NCI-H1436 treated with DMSO at 0.1 percent for 48 hours (cell line): ENCODE data around the gene HLA-F.

Experiments
- DNase-seq: peaks from one replicate; lab custom pipeline; 2025; lab: John Stamatoyannopoulos, UW

The HLA-F gene

GRCh38 chr6:29744131-29744530, 20.9 kb downstream of the HLA-F start:
- no peak for DNase-seq

GRCh38 chr6:29744621-29745020, 21.4 kb downstream of the HLA-F start:
- DNase-seq: no peak

DNA sequence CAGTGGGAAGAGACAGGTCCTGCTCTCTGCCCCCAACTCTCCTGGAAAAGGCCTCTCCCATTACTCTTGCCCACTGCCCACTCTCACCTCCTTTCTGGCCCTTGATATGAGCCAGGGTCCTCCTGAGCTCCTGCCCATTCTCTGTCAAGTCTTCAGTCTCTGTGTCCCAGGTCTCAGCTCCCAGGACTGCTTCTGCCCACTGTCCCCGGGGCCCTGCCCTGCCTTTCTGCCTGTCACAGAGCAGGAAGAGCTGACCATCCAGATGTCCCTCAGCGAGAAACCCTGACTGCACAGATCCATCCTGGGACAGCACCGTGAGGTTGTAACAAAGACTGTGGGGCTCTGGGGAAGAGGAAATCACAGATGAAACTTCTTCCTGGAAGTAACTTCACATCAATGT, 22.2 kb downstream of the HLA-F start:
- DNase-seq: no peak

- no peak for DNase-seq
Measured at GRCh38 chr6:29745855-29746449, 22.7 kb downstream of the HLA-F start.

- no peak for DNase-seq
Measured at GRCh38 chr6:29746846-29747687, 23.8 kb downstream of the HLA-F start.

- DNase-seq: no peak
Measured at GRCh38 chr6:29747688-29748250, 24.5 kb downstream of the HLA-F start.

DNA sequence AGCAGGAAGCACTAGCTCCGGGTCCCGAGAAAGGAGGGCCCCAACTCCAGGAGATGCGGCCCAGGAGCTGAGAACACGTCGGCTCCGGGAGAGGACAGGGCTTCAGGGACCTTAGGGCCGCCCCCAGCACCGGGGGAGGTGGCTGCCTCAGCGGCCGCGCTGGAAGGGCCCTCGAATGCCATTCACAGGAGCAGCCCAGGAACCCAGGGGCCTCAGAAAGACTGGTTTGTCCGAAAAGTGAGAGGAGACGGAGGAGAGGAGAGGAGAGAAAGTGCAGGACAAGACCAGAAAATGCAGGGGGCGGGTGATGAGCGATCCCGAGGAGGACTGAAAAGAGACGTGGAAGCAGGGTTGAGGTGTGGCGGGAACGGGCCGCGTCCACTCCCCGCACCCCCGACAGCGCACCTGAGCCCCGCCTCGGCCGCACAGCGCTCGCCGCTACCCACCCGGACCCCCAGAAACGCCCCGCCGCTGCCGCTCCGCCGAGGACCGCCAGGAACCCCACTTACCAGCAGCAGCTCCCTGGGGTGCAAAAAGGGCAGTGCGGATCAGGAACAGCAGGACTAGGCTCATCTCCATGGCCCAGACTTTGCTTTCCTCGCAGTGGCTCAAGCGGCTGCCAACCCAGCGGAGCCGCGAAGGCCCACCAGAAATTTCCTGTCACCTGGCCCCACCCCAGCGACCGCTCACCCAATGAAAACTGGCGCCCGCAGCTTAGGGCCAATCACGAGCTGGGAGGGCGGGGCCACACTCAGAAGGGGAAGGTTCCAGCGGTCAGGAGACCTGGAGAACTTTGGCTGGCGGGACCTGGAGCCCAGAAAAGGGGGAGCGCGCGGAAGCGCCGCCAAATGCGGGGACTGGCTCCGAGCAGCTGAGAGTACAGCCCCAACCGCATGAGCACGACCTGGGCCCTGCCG, 25.4 kb downstream of the HLA-F start:
- no peak for DNase-seq

GRCh38 chr6:29749308-29749662, 26.1 kb downstream of the HLA-F start:
- DNase-seq: no peak

GRCh38 chr6:29749668-29750067, 26.4 kb downstream of the HLA-F start:
- no peak for DNase-seq

DNA sequence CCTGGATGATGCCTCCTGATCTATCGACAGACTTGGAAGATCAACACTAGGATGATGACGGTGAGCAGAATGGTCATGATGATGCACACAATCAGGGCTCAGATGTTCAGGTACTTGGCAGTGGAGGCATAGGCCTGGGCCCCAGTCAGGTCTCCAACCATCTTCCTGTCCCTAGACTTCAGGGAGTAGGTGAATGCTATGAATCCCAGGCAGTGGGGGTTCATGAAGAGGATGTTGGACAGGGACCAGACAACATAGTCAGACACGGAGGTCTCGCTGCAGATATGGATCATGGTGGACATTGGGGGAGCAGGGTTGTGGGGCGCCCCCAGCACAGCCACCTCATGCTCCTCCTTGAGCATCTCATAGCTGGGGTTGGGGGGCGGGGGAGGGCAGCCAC, 27.5 kb downstream of the HLA-F start:
- no peak for DNase-seq

DNA sequence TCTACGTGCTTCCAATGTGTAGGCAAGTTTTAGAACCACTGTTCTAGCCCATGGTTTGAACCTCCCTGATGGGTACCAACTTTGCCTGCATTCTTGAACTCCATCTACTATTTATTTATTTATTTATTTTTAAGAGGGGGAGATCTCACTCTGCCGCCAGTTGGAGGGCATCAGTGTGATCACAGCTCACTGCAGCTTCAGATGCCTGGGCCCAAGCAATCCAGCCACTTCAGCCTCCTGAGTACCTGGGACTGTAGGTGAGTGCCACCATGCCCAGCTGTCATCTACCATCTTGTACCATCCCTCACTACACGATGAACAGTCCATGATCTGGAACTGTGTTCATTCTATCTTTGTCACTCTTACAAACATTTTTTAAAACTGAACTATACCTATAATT, 28.2 kb downstream of the HLA-F start:
- no peak for DNase-seq

GRCh38 chr6:29752451-29753308, 29.4 kb downstream of the HLA-F start:
- no peak for DNase-seq

DNA sequence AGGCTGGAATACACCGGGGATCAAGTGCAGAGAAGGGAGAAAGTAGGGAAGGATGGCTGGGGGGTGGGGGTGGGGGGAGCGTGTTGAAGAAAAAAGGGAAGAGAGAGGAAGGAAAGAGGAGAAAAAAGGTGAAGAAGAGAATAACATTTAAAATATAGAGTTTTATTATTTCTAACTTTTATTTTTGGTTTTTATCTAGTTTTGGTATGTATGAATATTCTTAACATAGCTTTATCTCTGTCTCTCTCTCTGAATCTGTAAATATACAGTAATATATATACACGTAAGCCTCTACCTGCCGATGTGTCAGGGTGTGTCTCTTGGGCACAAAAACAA, 30.0 kb downstream of the HLA-F start:
- DNase-seq: no peak

DNA sequence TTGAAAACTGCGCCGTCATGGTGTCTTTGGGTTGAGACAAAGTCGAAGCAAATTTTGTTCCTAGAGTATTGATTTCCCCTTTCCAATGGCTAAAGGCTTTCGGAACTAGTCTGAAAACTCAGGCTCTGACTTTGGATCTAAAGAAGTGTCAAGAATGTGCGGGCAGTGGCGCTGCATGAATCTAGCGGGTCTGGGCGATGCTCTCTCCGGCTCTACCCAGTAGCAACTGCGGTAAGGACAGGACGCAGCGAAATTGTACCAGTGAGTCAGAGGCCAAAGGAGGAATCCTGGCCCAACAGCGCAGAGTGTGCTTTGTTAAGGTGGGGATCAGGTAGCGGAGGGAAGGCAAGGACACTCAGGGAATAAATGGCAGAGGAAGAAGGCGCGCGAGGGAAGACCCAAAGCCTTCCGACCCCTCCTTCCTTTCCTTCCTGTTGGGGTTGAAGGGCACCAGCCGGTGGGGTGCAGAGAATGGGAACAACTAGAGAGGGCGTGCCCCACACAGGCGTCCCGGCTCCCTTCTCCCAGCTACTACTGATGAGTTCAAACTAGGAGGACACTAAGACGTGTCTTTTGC, 32.1 kb downstream of the HLA-F start:
- DNase-seq: no peak

DNA sequence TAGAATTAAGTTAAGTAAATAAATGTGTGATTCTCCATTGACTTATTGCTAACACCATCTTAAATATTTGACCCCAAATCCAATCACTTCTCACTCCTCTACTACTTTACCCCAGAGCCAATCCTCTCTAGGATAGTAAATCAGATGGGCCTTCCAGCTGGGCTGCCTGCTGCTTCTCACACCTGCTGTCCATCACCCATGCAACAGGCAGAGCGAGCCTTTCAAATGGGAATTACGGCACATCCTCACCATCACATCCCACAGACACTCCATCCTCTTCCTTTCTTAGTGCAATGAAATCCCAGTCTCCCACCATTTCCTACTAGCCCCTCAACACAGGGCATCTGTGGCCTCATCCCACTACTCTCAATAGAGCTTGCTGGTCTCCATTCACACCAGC, 34.0 kb downstream of the HLA-F start:
- DNase-seq: no peak

- DNase-seq: no peak
Measured at GRCh38 chr6:29757701-29758293, 34.6 kb downstream of the HLA-F start.

DNA sequence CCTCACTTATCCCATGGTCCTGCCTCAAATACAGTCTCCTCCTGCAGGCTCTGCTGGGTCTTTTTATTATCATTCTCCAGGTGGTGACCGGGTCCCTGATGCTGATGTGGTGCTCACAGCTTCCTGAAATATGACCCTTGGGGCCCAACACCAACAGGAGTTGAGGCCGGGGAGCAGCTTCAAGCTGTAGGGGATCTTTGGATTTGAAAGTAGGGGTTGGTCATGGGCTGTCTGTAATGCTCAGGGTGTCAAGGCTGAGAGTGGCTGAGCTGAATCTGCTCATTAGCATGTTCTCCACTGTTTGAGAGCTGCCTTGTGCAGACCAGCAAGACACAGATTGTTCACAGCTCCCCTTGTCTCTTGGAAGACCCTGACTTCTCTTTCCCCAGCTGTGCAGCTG, 35.5 kb downstream of the HLA-F start:
- no peak for DNase-seq

DNA sequence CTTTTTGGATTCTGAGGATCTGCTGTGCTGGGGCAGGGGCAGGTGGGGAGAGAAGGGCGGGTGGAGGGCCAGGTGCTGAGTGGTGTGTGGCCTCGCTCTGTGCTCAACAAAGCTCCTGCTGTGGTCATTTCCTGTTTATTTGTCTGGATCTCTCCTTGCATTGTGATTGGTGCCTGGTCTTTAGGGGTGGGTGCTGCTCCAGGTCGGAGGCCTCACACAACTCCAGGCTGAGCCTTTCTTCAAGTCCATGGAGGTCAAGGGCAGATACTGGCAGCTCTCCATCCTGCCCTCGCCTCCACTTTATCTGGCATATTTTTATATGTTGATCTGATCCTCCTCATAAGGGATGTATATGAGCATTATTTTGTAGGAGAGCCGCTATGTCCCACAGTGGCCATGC, 36.2 kb downstream of the HLA-F start:
- no peak for DNase-seq

- DNase-seq: no peak
Measured at GRCh38 chr6:29760328-29760727, 37.1 kb downstream of the HLA-F start.

GRCh38 chr6:29762051-29762450, 38.8 kb downstream of the HLA-F start:
- no peak for DNase-seq

- DNase-seq: no peak
Measured at GRCh38 chr6:29762781-29763214, 39.6 kb downstream of the HLA-F start.
